Measurements from ENCODE around the gene AVPI1. TPM values are rescaled to one million over a fixed set of nuclear protein-coding genes. Genes with fewer than 3 reads are reported as not detected.

Gene AVPI1
- total RNA-seq, 4 donors from 2014 or later, result 29.9 to 65.5 (median 36.3) TPM

DNA sequence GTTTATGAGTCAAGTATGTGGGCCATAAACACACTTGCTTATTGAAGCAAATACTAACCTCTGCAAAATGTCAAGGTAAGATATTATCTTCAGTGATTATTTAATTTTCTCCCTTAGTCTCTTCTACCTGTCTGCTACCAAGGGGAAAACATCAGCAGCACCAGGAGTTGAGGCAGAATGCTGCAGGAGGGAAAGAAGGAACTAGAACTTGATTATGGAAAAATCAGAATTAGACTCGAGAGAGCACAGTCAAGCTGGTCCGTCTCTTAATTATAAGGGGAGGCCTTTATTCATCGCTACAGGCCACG is 45.0 kb upstream of the AVPI1 start:
- WGBS, result 82% methylated on average over 4 of the region's 4 CpGs

DNA sequence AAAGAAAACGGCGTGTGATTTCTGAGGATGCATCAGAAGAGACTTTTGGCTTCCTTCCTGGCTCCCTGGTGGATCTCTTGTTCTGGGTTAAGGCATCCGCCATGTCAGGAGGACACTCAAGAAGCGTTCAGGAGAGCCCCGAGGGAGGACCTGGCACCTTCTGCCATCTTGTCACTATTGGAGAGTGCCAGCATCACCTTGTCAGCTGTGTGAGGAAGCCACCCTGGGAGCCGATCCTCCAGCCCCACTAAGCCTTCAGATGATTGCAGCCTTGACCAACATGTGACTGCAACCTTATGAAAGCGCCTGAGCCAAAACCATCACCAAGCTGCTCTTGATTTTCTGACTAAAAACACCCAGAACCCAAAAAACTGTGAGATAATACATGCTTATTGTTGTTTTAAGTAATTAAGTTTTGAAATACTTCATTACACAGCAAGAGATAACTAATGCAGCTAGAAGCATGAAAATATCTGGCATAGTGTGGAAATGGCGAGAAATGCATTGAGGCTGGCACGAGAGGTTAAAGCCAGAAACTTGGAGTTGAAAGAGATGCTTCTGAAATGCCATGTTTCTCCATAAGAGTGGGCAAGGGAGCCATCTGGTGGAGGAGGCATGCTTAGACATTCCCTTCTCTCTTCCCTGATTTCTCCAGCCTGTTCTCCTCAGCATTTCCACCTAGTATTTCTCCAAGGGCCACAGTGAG is 44.5 kb upstream of the AVPI1 start:
- Histone ChIP-seq H3K9me3 (no peaks in the 10 kb centered on the region), H3K36me3 (no peaks in the 10 kb centered on the region), H3K27ac (replicated peaks in 1 of 4) (peak overlapping the region in 1 of 4 donors; percentile 0), H3K4me3 (no peak overlapping the region), H3K4me1 (peaks cover under 1 to 27% (median 21%) of the 10 kb centered on the region in 4 donors), H3K27me3 (no peaks in the 10 kb centered on the region)
- TF ChIP-seq EP300 (IDR thresholded peaks at IDR 0.05) (no peak), CTCF (IDR thresholded peaks at IDR 0.05) (peak; percentile 86 to 94 (median 88)), POLR2AphosphoS5 (IDR thresholded peaks at IDR 0.05) (peak; percentile 39 to 59)
- 71% methylated on average over 8 of the region's 9 CpGs for WGBS
- no peak for DNase-seq (ENCODE audit: extremely low spot score)
- intact Hi-C loops (cut with DNase I), result loop anchor here (2.0 to 5.0 kb wide), 3 partner anchors 21 to 57 kb away; no protein-coding TSS in a partner anchor

More for the DNA sequence above, 45.0 kb upstream of the AVPI1 start:
- intact Hi-C loops (cut with DNase I), result loop anchor here (2.0 to 5.0 kb wide), 2 partner anchors 35 to 57 kb away; no protein-coding TSS in a partner anchor
- Histone ChIP-seq H3K4me3 (no peak overlapping the region), H3K27me3 (no peaks in the 10 kb centered on the region), H3K4me1 (peaks cover 3 to 26% (median 20%) of the 10 kb centered on the region in 4 donors), H3K9me3 (no peaks in the 10 kb centered on the region), H3K27ac (replicated peaks in 1 of 4) (no peak overlapping the region), H3K36me3 (no peaks in the 10 kb centered on the region)
- TF ChIP-seq POLR2AphosphoS5 (IDR thresholded peaks at IDR 0.05) (no peak), EP300 (IDR thresholded peaks at IDR 0.05) (no peak), POLR2A (IDR thresholded peaks at IDR 0.05; ENCODE audit: low read depth) (no peak), CTCF (IDR thresholded peaks at IDR 0.05) (no peak)
- no peak for DNase-seq (ENCODE audit: extremely low spot score)

- 96% methylated on average over 5 of the region's 5 CpGs for WGBS
- H3K27me3 ChIP-seq, result no peaks in the 10 kb centered on the region
- no peaks in the 10 kb centered on the region for H3K36me3 ChIP-seq
- H3K9me3 ChIP-seq, result no peaks in the 10 kb centered on the region
- DNase-seq (ENCODE audit: extremely low spot score), result no peak
- intact Hi-C loops (cut with DNase I), result no loop called here
- no peak overlapping the region for H3K27ac ChIP-seq (replicated peaks in 1 of 4)
- H3K4me1 ChIP-seq, result peaks cover 0 to 39% (median 35%) of the 10 kb centered on the region in 4 donors
- TF ChIP-seq EP300 (IDR thresholded peaks at IDR 0.05) (no peak), POLR2AphosphoS5 (IDR thresholded peaks at IDR 0.05) (no peak)
- H3K4me3 ChIP-seq, result no peak overlapping the region
Observed at GRCh38 chr10:97729014-97729413, 42.0 kb upstream of the AVPI1 start.

DNA sequence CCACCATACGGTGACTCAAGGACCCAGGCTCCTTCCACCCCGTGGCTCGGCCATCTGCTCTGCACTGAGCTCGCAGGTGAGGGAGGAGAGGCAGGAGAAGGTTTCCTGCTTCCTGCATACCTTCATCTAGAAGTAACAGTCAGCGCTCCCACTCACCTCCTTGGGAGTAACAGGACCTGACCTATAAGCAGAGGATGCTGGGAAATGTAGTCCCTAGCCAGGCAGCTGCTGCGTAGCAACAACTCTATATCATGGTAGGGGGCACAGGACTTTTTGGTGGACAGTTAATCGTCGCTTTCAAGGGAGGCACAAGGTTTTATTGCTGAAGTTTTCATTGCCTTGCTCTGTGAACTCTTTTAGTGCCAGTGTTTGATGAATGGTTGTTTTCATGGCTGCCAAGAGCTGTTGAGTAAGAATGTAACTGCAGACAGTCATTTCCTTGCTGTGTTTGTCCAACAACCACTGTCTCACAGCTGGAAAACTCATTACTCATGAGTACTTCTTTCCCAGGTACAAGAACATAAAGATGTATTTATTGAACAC is 39.7 kb upstream of the AVPI1 start:
- 42% methylated on average over 7 of the region's 8 CpGs for WGBS
- Histone ChIP-seq H3K27ac (replicated peaks in 1 of 4) (peak overlapping the region; percentile 69 to 83 (median 76)), H3K9me3 (no peaks in the 10 kb centered on the region), H3K4me1 (peaks cover 0 to 37% (median 35%) of the 10 kb centered on the region in 4 donors), H3K27me3 (no peaks in the 10 kb centered on the region), H3K36me3 (peaks cover 0 to 7% (median 0%) of the 10 kb centered on the region in 4 donors), H3K4me3 (peak overlapping the region in 3 of 4 donors; percentile 3 to 39 (median 5))
- TF ChIP-seq POLR2AphosphoS5 (IDR thresholded peaks at IDR 0.05) (peak; percentile 71 to 82), POLR2A (IDR thresholded peaks at IDR 0.05; ENCODE audit: low read depth) (no peak), EP300 (IDR thresholded peaks at IDR 0.05) (no peak)
- intact Hi-C loops (cut with DNase I), result no loop called here
- no peak for DNase-seq (ENCODE audit: extremely low spot score)

DNA sequence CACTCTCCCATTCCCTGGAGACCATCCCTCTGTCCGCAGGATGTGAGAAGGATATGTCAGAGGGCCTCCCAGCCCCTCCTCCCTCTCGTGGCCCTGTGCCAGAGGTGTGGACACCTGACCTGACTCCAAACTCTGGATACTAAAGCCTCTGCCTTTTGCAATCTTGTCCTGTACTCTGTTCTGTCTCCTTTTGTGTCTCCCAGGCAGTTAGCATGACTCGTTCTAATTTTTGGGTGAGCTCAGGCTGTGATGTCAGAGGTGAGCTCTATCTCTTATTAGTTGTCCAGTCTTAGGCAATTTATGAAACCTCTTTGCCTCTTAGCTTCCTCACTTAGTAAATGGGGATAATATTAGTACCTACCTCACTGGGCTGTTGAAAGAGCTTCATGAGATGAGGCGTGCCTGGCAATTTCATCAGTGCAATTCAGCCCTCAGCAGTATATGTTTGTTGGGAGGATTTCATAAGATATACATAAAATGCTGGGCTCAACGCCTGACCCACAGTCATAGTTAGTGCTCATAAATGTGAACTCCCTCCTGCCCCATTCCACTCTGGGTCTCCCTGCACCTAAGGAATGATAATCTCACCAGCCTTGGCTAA is 37.4 kb upstream of the AVPI1 start:
- Histone ChIP-seq H3K27me3 (no peaks in the 10 kb centered on the region), H3K4me3 (no peak overlapping the region), H3K27ac (replicated peaks in 1 of 4) (peak overlapping the region; percentile 17 to 60 (median 29)), H3K9me3 (no peaks in the 10 kb centered on the region), H3K36me3 (peaks cover 0 to 7% (median 0%) of the 10 kb centered on the region in 4 donors), H3K4me1 (peaks cover 3 to 40% (median 37%) of the 10 kb centered on the region in 4 donors)
- 62% methylated on average over 5 of the region's 5 CpGs for WGBS
- no peak for DNase-seq (ENCODE audit: extremely low spot score)
- peak; percentile 51 to 64 for TF ChIP-seq POLR2AphosphoS5 (IDR thresholded peaks at IDR 0.05)
- TF ChIP-seq CTCF (IDR thresholded peaks at IDR 0.05), result no peak
- intact Hi-C loops (cut with DNase I), result no loop called here

Measured in esophagus muscularis mucosa (tissue), 4 donors.